ENCODE results near the gene CCN6.
"Not testable (repeated sequence)": the region's sequence is repeated elsewhere in the genome, so short reads cannot be mapped to it uniquely, and the experiment has no call there.

The CCN6 gene

DNA sequence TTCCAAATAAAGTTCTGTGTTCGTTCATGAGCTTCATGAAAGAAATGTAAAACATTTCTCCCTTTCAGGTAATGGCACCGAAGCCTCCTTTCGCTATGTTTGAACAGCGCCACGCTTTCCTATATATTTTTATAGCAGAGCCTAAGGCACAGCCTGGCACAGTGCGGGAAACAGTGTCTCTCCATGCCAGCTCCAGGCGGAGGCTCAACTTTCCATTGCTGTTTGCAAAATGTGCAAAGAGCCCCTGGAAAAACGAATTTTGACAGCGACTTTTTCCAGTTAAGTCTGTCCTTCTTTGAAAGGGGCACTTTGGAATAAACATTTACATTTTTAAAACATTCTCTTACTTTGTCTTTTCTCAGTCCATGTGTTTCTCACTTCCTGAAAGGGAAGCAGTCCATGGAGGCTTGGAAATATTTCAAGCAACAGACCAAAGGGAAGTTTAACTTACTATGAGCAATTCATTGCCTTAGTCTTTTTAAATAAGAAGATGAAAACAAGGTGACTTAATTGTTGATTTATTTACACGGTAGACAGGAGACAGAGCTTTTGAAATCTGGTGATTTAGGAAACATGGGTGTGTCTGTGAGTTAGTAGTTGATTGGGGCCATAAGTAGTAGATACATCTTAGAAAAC lies 769 bp downstream of the CCN6 start:
- DNase-seq, result no peak

DNA sequence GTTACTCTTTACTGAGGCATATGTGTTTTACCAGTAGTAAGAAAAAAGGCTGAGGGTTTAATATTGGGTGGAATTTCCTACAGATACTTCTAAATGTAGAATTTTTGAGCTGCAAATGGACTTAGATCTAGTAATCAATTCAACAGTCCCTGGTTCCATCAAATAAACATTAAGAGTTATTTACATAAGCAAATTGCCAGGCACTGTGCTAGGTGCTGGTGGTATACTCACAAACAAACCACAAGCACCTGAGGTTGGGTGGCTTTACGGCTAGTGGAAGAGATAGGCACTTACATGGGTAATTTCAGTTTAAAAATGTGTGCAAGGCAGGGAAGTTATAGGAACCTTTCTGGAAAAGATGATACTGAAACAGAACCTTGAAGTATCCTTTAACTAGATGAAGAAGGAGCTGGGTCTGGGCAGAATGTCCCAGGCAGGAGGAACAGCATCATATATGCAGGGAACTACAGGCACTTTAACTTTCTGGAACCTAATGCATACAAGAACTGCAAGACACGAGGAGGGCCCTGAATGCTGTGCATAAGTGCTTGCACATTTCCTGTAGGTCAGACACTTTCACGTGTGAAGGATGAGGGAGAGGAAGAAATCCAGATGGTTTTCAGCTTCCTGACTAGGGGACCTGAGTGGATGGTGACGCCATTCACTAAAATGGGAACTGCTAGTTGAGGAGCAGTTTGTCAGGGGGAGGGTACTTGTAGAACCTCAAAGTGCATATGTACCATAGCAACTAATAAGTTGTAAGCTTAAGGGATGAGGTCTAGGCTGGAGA lies 4.5 kb downstream of the CCN6 start:
- no peak for DNase-seq

DNA sequence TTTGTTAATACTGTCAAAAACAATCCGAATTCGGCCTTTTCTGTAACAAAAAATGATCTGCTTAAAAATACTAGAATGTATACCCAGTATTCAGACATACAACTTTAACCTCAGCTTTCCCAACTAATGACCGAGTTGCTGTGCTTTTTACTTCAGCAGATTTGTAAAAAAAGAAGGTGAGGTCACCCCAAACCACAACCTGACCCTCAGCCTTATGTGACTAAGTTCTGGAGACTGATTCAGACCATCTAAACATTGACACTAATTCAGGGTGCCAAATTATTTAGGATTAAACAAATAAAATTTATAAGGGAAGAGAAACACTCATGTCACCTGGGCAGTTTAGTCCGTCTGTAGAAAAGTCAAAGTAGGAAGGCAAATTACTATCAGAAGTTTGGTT lies 7.7 kb downstream of the CCN6 start:
- DNase-seq, result no peak

DNA sequence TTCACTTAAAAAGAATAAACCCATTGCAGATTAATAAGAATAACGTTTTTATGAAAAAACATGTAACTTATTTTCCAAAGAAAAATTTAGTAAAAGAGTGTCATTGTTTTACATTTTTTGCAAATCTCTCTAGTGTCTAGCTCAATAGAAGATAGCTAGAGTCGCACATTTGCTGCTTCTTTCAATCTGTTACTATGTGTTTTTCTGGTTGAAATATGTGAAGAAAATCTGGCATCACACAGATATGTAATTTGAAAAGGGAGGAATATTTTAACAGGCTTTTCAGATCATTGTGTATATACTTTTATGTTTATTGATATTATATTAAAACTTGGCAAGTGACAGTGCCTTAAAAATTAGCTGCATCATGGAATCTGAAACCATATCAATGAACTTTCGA lies 9.1 kb downstream of the CCN6 start:
- no peak for DNase-seq

DNA sequence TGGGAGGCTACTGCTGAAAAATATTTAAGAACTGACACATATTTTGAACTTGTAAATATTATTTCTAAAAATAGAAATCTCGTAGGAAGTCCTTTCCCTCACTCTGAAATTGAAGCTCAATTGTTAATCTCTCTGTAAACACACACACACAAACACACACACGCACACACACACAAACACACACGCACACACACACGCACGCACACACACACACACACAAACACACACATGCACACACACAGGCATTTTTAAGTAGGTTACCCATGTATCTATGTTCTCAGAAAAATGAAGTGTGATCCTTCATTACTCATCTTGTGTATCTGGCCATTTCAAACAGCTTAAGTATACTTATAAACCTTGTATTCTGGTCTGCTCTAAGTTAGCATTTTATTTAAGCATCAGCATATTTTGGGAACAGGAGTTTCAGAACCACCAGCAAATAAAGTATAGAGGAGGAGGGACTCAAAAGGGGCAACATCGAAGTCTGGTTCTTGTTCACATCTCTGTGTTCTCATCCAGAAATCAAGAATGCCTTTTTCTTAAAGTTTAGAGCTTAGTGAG lies 11.6 kb downstream of the CCN6 start:
- DNase-seq, result no peak

DNA sequence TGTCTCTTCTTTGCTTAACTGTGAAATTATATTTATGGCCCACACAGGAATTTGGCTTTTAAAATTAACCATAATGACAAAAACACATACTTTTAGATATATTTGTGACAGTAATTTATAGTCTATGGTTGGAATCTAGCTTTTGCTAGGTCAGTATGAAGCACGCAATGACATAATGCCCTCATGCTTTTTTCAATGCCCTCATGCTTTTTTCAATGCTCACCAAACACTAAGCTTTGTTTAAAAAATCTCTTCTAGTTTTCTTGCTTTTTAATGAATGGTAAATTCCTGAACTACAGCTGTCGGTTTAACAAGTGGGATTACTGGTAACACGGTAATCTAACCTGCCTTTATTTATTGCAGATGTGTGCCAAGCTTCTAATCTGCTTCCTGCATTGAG lies 12.7 kb downstream of the CCN6 start:
- no peak for DNase-seq

DNA sequence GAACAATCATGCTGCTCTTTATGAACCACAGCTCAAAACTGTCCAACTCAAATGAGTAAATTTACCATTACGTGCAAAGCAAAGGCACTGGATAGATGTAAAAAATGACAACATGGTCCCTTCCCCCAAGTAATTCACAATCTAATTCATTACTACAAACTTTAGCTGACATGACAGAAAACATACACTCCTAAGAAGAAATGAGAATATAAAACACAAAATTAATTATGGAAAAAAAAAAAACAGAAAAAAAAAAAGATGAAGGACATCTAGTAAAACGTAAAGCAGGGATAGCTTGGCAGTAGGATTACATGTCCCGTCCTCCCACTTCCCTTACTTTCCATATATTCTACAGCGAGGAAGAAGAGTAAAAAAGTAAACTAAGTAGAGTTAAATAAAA lies 27.7 kb downstream of the CCN6 start:
- DNase-seq, result no peak

DNA sequence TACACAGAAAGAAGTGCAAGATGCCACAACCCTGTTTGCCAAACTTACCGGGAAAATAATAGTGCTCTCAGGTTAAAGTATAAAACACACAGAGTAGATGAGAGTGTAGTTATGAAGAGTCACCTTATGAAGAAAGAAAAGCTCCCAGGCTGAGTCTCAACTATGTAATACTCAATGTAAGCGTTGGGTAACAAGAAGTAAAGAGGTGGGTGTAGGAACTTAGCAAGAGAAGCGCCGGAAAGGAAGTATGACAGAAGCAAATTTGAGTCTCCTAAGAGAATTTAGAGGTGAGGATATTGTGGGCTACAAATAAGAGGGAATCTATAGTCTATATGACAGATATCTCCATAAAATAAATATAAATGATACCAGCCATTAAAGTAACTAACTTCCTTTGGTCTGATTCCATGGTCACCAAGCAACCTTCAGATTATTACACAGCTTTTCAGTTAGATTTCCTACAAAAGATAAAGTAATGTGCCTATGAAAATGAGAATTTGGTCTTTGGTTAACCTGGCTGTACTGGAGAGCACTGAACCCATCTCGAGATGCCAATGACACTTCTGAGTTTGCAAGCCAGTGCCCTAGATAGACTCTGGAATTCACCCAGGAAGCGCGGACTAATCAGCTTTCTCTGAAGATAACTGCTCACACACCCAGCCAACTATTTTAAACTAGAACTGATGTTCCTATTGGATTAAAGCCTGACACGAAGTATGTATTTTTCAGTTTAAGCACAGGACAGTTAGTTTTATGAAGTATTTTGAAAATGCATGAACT lies 31.6 kb downstream of the CCN6 start:
- DNase-seq, result no peak

DNA sequence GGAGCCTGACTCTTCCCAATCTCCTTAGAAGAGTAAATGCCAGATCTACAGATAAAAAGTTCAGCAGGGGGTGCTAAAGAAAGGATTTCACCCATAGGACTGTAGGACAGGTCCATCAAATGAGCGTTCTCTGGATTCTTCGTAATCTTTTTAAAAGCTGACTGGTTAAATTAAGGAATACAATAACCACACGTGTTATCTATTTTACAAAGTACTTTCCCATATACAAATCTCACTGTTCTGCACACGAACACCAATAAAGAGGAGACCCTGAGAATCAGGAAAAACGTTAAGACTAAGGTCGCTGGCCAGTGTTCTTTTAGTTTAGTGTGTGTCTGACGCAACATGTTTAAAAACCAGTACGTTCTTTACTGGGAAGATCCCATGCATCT lies 32.8 kb downstream of the CCN6 start:
- peak; percentile 42 for DNase-seq

DNA sequence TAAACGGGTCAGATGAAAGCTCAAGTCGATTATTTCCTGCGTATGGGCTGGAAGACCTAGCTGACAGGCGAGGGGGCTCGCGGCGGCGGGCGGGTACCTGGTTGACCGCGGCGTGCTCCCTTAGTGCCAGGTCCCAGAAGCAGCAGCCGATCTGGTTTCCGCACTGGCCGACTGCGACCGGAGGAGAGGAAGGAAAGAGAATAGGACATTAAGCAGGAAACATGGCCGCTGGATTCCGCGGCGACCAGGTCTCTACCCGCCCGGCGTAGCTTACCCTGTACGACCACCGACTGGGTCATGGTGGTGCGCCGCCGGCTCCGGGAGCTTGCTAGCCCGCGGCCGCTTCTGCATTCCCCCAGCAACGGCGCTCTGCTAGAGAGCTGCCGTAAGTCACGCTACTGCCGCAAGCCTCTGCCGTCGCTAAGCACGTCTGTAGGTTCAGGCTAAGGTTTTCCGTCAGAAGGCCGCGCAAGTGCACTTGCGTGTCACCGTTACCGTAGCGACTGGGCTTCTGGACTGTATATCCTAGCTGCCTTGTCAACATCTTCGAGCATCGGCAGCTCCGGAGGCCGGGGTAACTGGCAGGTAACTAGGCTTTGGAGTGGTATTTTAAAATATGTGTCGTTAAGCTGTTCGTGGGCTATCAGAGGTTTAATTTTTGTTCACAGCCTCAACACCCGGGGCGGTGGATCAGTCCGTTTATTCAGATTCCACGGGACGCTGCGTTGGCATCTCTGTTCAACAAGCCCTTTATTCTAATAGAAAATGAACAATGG lies 33.4 kb downstream of the CCN6 start, which contains the start of the genes FAM229B and TUBE1:
Gene FAM229B, plus strand, starts transcription at position 456 of the 776 bp plus-strand sequence. CDS start 11,693 bp downstream, outside the sequence.
Gene TUBE1, minus strand, starts transcription at position 347 of the 776 bp plus-strand sequence. Its CDS starts 48 bp downstream, at position 299.
- DNase-seq, result peak; percentile 83

DNA sequence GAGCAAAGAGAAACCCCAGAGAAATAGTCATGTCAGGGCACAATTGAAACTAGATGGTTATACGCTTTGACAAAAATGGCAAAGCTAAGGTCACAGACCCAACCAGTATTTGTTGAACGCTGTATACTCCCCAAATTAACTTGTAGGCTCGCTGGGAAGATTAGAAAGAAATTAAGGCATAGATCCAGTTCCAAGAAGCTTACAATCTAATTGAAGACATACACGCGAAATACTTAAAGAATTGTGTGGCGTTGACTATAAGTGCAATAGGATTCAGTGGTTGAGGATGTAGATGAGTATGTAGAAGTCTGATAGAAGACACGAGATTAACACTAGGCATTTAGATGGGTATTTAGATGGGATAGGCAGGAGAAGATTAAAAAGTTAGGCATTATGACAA lies 34.0 kb downstream of the CCN6 start:
- no peak for DNase-seq

DNA sequence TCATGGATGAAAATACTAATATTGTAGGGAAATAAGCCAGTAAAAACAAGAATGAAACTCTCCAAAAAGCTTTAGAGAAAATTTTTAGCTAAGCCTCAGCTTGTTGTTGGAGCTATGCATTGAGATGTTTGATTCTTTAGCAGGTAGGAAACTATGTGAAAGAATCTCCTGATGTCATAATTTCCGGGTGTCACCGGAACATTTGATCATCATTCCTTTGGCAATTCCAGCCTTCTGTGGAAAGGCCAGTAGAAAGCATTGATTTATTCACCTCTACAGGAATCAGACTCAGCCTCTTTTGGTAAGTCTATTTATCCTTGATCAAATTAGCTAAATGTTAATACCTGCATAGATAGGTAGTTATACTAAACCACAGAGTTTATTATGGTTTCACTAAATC lies 43.0 kb downstream of the CCN6 start:
- DNase-seq, result no peak

DNA sequence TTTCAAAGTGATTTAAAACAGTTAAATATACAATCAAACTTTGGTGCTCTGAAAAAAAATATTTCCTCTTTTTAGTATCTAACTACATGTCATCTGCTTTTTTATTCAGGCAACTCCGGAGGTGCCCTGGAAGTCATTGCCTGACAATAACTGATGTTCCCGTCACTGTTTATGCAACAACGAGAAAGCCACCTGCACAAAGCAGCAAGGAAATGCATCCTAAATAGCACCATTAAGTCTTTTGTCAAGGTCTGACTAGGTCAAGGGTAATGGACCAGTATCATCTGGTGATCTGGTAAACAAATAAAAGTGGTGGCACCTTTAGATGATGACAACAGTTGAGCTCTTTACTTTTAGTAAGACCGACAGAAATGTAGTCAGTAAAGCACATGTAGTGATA lies 46.7 kb downstream of the CCN6 start:
- peak; percentile 68 for DNase-seq

DNA sequence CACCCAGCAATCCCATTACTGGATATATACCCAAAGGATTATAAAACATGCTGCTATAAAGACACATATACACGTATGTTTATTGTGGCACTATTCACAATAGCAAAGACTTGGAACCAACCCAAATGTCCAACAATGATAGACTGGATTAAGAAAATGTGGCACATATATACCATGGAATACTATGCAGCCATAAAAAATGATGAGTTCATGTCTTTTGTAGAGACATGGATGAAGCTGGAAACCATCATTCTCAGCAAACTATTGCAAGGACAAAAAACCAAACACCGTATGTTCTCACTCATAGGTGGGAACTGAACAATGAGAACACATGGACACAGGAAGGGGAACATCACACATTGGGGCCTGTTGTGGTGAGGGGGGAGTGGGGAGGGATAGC lies 52.1 kb downstream of the CCN6 start:
- not testable (repeated sequence) for DNase-seq

DNA sequence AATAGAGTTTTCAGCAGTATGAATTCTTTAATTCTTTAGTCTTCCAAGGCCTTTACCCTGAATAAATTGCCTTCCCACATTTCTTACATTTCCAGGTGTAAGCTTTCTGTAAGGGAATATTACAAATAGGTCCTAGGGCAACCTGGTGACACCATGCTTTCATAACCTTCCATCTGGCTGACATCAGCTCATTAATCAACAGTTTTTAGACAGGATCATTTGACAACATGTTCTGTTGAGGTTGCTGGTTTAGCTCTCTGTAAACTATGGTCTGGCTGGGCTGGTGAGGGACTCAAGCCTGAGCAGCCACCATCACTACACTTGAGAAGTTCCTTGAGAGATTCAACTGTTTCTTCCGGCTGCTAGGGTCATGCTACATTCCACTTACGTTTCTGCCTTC lies 52.7 kb downstream of the CCN6 start:
- no peak for DNase-seq

DNA sequence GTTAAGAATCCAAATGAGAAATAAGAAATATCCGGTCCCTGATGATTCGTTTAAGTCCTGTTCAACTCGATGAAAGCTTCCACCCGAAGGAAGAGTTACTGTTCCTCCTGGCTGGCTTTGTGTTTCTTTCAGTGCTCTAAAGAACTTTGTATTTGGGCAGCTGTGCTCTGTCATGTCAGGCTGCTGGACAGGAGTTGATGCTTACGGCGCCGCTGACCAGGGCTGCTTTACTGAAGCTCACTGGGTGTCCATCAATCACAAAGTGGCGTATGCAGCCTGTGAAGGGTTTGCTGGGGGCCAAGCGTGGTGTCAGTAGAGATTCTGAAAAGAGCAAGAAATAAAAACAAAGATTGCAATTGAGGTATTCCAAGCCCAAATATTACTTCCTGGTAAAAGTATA lies 55.4 kb downstream of the CCN6 start:
- DNase-seq, result no peak

DNA sequence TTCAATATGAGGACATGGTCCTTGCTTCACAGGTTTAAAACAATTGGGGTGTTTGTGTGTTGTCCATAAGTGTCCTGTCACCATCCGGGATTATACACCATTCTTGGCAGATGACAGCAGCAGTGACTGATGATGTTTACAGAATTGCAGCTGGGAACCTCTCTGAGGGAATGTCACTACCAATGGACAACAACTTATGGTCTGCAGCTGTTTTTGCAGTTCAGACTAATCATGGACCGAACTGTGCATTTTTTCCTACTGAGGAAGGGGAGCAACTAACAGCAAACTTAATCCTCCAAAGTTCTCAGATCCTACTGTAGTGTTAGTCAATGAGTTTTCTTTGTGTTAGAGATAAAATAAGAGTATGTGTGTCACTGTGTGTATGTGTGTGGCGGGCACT lies 59.5 kb downstream of the CCN6 start:
- DNase-seq, result no peak

DNA sequence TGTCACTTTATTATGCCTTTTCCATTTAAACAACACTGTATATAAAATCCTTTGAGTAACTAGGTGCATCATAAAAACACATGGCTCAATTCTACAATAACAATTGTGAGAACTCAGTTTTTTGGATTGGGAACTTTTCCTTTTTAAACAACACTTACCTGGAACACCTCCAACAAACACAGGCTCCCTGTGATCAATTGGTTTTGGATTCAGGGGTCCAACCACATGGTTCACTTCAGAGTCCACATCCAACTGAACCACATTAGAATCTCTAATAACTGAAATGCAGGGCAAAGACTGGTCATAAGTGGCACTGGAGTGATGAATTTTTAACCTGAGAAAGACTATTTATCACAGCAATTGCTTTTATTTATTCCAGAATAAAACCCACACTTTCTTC lies 60.0 kb downstream of the CCN6 start:
- DNase-seq, result no peak

DNA sequence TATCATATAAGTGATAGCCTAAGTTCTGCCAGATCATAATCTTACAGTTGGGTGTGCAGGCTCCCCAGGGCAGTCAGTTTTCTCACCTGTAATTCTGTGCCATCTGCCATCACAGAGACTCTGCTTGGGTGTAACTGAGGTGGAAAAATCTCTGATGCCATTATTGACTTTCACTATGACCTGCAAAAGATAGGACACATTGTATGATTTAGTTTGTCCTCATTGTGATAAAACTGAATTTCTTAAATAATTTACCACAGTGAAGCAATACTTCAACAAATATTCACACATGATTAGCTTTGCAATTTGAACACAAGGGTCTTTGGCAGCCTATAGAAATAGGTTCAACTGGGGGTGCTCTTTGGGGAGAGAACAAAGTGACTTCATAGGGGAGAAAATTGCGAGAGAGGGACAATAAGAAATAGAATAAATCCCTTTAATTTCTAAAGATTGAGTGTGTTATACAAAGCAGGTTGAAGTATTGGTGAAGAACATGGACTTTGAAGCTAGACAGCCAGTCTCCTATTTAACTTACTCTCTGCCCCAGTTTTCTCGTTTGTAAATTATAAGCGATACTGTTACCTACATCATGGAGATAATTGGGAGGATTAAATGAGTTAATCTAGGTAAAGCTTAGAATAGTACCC lies 60.8 kb downstream of the CCN6 start:
- DNase-seq, result no peak

DNA sequence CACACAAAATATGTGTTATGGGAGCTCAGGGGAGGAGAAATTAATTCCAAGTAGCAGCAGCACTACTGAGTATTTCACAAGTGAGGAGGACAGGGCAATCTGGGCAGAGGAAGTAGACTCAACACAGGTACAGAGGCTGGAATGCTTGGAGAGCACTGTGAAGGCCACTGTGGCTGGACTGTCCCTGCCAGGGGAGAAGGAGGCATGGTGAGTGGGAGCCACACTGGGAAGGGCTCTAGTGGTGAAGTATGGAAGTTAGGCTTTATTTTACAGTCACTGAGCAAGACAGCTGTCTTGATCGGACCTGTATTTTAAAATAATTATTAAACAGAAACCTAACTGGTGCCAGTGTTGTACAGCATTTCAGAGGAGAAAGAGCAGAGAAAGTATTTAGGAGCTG lies 62.3 kb downstream of the CCN6 start:
- DNase-seq, result no peak

DNA sequence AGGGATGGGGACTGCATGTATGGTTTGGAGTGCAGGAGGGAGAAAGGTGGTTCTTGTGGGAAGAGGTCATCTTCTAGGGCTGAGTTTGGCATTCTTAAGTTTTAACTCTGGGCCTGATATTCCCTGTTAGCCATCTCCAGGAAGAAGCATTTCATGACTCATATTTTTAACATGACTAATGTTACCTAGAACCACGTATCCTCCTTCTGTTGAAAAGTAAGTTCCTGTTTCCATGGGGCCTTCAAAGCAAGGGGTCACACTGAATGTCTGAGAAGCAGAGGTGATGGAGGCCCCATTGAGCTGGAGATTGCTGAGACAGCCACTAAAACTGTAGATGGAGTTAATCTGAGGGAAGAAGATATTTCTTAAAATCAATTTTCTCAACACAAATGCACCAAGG lies 63.6 kb downstream of the CCN6 start:
- DNase-seq, result no peak

DNA sequence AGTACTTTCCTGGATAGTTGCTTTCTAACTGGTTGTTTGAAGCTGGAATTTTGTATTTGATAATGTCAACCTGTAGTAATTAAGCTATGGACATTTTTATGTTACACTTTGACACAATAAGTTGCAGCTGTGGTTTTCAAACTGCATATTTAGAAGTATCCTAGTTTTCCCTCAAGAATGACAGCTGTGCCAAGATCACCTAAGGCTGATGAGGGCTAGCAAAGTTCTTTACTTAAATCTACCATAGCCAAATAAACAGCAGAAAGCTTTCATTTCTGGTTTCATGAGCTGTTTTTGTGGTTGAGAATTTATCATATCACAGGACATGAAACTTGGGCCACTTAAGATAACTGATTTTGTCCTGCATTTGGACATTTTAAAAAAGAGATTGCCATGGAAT lies 64.1 kb downstream of the CCN6 start:
- no peak for DNase-seq

Data from NCI-H748 treated with DMSO at 0.1 percent for 48 hours (cell line).